ENCODE data around the gene VPS18. TPM values are rescaled to one million over a fixed set of nuclear protein-coding genes. Genes with fewer than 3 reads are reported as not detected.

The VPS18 gene
- total RNA-seq, 1 donor from 2014 or later = 25.6 TPM

DNA sequence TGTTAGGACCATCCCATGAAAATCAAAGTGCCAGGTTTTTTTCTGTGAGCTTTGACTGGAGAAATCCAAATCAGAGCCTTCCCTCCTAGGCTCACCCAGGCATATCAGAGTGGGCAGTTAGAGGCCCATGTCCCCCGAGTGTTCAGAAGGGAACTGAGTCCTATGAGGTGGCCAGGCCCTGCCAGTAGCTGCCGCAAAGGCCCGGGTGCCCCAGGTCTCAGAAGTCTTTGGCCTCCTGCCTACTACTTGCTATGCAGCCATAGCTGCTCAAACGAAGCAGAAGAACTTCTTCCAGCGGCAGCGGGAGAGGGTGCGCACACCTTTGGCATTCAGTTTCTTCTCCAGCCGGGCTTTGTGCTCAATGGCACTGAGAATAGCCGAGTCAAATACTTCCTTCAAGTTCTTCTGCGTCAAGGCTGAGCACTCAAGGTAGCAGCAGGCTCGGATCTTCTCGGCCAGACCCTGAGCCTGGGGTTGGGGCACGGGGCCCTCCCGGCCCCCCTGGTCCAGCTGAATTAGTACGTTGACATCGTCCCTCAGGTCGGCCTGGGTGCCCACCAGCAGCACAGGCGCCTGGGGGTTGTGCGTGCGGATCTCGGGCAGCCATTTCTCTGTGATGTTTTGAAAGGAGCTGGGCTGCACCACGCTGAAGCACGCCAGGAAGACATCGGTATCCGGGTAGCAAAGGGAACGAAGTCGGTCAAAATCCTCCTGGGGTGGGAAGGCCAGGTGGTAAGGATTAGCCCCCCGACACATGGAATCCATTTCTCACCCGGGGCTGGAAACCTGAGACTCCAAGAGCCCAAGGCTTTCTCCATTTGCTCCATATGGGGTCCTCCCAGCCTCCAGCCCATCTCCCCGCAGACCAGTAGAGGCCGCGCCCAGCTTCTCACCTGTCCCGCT, 21.2 kb upstream of the VPS18 start:
- peak overlapping the region; percentile 96 for H3K27ac Mint-ChIP-seq
- no peak for DNase-seq (ENCODE audit: extremely low spot score, unreplicated experiment)
- H3K4me1 Mint-ChIP-seq (ENCODE audit: unreplicated experiment) = peaks cover 15% of the 10 kb centered on the region

DNA sequence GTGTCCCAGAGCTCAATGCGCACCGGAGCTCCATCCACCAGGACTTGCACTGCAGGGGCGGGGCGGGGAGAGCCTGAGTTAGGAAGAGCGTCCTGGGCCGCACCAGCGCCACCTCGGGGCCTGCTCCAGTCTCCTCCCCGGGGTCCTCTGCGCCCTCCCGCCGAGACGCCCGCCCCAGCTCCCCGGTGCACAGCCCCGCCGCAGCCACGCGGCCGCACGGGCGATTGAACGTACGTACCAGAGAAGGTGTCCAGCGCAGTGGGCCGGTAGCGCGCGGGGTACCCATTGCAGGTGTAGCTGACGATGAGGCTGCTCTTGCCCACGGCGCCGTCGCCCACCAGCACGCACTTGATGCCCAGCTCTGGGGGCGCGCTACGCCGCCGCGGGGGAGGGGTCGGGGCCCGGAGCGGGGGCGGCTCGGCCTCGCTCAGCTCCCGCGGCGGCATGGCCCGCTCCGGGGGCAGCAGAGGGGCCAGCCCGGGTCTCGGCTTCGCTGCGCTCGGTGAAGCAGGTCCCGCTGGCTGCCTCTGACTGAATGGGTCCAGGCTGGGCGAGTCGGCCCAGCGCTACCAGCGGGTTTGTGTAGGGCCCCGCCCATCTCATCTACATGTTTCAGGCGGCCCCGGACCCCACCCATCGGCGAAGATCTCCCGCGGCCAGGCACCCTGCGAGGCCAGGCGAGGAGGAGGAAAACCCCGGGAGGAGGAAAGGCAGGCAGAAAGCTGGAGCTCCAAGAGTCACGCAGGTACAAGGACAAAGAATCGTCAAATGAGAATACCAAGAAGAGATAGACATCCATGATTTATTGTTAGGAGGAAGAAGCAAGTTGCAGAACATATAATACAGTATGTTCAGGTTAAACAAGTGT, 20.3 kb upstream of the VPS18 start, which contains the start of gene RHOV:
Gene RHOV (minus strand): TSS at position 541 of the 868 bp plus-strand sequence. CDS start 95 bp downstream, at position 446.
- TF ChIP-seq, protein P1, sequence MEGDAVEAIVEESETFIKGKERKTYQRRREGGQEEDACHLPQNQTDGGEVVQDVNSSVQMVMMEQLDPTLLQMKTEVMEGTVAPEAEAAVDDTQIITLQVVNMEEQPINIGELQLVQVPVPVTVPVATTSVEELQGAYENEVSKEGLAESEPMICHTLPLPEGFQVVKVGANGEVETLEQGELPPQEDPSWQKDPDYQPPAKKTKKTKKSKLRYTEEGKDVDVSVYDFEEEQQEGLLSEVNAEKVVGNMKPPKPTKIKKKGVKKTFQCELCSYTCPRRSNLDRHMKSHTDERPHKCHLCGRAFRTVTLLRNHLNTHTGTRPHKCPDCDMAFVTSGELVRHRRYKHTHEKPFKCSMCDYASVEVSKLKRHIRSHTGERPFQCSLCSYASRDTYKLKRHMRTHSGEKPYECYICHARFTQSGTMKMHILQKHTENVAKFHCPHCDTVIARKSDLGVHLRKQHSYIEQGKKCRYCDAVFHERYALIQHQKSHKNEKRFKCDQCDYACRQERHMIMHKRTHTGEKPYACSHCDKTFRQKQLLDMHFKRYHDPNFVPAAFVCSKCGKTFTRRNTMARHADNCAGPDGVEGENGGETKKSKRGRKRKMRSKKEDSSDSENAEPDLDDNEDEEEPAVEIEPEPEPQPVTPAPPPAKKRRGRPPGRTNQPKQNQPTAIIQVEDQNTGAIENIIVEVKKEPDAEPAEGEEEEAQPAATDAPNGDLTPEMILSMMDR (conservative IDR thresholded peaks at IDR 0.05) = peak; percentile 57
- no peaks in the 10 kb centered on the region for H3K36me3 Mint-ChIP-seq
- peaks cover 15% of the 10 kb centered on the region for H3K4me1 Mint-ChIP-seq (ENCODE audit: unreplicated experiment)
- peaks cover 14% of the 10 kb centered on the region for H3K27me3 Mint-ChIP-seq
- H3K9me3 Mint-ChIP-seq = no peaks in the 10 kb centered on the region
- H3K27ac Mint-ChIP-seq = peak within 1 kb of the TSS; percentile 96
- peak; percentile 79 for DNase-seq (ENCODE audit: extremely low spot score, unreplicated experiment)
- peak within 1 kb of the TSS; percentile 91 for H3K4me3 Mint-ChIP-seq

More for the DNA sequence above, 21.2 kb upstream of the VPS18 start:
- Mint-ChIP-seq H3K27me3 (peaks cover 14% of the 10 kb centered on the region), H3K4me3 (peak overlapping the region; percentile 90), H3K36me3 (no peaks in the 10 kb centered on the region), H3K9me3 (no peaks in the 10 kb centered on the region)
- TF ChIP-seq, protein P1 (conservative IDR thresholded peaks at IDR 0.05) = no peak

GRCh38 chr15:40875991-40876730, 18.1 kb upstream of the VPS18 start:
- peaks cover 10% of the 10 kb centered on the region for H3K4me1 Mint-ChIP-seq (ENCODE audit: unreplicated experiment)
- no peaks in the 10 kb centered on the region for H3K9me3 Mint-ChIP-seq
- TF ChIP-seq, protein P1 (conservative IDR thresholded peaks at IDR 0.05) = no peak
- peaks cover 11% of the 10 kb centered on the region for H3K27me3 Mint-ChIP-seq
- no peaks in the 10 kb centered on the region for H3K36me3 Mint-ChIP-seq
- H3K27ac Mint-ChIP-seq = peak overlapping the region; percentile 91
- peak overlapping the region; percentile 33 for H3K4me3 Mint-ChIP-seq
- DNase-seq (ENCODE audit: extremely low spot score, unreplicated experiment) = no peak

- DNase-seq (ENCODE audit: extremely low spot score, unreplicated experiment) = no peak
- H3K27ac Mint-ChIP-seq = peak overlapping the region; percentile 77
- no peak overlapping the region for H3K4me3 Mint-ChIP-seq
- H3K9me3 Mint-ChIP-seq = no peaks in the 10 kb centered on the region
- TF ChIP-seq, protein P1 (conservative IDR thresholded peaks at IDR 0.05) = no peak
- peaks cover 6% of the 10 kb centered on the region for H3K27me3 Mint-ChIP-seq
- no peaks in the 10 kb centered on the region for H3K36me3 Mint-ChIP-seq
- peaks cover 10% of the 10 kb centered on the region for H3K4me1 Mint-ChIP-seq (ENCODE audit: unreplicated experiment)
These were observed 16.6 kb upstream of the VPS18 start for GRCh38 chr15:40877694-40878093.

DNA sequence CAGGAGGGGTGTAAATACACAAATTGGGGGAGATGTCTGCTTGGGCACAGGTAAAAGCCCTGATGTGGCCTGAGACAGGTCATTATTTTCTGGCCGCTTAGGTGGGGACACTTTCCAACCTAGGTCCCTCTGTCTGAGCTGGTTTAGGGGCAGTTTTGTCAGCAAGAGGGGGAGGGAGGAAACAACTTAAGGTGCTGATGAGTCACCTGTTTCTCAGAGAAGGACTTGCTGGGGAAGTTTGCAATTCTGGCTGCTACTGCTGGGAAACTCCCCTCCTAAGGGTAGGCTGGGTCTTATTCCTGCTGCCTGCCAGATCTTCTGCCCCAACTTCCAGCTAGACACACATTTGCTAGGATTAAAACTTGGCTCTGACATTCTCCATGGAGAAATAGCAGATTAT, 15.5 kb upstream of the VPS18 start:
- Mint-ChIP-seq H3K27me3 (peaks cover 6% of the 10 kb centered on the region), H3K4me3 (peak overlapping the region; percentile 51), H3K27ac (peak overlapping the region; percentile 96), H3K4me1 (ENCODE audit: unreplicated experiment) (peaks cover 10% of the 10 kb centered on the region), H3K9me3 (no peaks in the 10 kb centered on the region), H3K36me3 (no peaks in the 10 kb centered on the region)
- TF ChIP-seq, protein P1 (conservative IDR thresholded peaks at IDR 0.05) = no peak
- no peak for DNase-seq (ENCODE audit: extremely low spot score, unreplicated experiment)

Data from type B pancreatic cell (in vitro differentiated cells).